NCI-H1048 (cell line): ENCODE data around the gene TNS3.
"Not testable (repeated sequence)": the region's sequence is repeated elsewhere in the genome, so short reads cannot be mapped to it uniquely, and the experiment has no call there.

Experiments
- DNase-seq: peaks from one replicate; lab custom pipeline; 2025; lab: John Stamatoyannopoulos, UW

Gene TNS3

DNA sequence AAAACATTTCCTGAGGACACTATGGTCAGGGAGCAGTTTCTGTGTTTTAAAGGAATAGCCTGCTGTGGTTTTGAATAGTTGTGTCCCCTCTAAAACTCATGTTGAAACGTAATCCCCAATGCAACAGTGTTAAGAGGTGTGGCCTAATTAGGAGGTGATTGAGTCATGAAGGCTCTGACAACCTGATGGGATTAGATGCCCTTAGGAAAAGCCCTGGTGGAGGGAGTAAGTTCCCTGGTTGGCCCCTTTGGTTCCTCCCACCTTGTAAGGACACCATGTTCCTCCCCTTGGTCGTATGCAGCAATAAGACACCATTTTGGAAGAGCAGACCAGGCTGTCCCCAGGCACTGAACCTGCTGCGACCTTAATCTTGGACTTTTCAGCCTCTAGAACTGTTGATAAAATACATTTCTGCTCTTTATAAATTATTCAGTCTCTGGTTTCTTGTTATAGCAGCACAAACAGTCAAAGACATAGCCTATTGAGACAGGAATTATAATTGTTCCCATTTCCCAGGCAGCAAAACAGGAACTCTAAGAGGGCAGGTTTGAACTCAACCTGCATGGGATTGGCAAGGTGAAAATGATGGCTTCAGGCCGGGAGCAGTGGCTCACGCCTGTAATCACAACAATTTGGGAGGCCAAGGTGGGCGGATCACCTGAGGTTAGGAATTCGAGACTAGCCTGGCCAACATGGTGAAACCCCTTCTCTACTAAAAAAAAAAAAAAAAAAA, 20.5 kb upstream of the TNS3 start:
- DNase-seq, result no peak

DNA sequence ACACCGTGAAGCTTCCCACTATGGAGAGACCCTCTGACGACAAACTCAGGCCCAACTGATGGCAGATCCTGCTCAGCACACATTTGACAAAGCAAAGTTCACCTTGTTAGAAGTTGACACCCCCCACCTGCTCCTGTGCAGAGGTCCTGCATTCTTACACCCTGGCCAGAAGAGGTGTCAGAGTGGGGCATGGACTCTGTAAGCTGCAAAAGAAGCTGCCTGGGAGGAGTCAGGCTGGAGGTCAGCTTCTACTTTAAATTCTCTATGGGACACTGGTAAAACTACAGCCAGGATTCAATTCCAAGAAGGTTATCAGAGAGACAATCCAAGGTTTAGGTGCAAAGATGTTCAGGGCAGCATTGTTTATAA, 20.0 kb upstream of the TNS3 start:
- DNase-seq, result no peak

DNA sequence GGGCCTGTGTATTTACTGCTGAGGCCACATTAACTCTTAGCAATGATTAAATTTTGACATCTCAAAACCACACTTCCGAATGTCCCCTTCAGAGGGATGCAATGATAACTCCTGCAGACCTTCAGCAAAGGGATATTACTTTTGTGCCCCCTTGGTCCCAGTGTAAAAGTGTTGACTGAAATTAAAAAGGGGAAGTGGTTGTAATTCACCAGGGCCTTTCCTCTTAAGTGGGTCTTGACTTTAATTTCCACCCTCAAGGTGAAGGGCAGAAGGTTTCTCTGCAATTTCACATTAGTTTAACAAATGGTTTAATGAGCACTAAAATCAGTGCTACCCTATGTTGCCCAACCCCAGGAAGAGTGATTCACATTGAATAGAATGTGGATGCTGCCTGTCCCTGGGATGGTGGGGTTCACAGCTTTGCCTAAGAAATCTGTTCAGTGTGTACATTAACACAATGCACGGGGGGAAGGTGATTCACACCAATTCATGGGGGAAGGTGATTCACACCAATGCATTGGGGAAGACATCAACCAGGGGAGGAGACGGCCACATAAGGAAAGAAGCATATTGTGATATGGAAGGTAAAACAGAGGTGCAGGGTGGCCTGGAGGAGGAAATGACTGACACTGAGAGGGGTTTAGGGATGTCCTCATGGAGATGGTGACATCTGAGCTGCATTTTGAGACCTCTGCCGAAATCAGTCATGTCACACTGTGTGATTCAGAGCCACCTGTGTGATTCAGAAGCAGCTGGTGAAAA, 19.4 kb upstream of the TNS3 start:
- no peak for DNase-seq

DNA sequence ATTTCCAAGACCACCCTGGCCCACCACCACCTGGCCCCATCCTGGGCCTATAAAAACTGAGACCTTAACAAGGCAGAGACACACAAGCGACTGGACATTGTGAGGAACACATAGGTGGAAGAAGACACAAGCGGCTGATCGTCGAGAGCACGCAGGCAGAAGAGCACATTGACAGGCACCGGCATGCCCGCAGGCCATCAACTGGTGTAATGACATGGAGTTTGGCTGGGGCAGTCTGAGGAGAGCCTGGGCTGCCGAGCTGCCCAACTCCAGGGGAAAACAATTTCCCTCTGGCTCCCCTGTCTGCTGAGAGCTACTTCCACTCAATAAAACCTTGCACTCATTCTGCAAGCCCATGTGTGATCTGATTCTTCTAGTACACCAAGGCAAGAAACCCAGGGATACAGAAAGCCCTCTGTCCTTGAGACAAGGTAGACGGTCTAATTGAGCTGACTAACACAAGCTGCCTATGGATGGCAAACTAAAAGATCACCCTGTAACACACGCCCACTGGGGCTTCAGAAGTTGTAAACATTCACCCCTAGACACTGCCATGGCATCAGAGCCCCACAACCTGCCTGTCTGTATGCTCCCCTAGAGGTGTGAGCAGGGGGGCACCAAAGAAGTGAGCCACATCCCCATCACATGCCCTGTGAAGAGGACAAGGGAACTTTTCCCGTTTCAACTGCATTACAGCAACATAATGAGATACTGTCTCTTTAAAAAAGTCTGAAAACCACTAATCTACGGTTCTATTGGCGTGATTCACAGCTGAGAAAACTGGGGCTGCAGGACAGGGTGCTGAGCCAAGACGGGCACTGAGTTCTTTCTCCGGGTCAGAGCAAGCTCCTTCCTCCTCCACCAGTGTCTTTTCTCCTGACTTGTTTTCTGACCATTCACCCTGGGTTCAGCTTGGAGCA, 18.5 kb upstream of the TNS3 start:
- no peak for DNase-seq

DNA sequence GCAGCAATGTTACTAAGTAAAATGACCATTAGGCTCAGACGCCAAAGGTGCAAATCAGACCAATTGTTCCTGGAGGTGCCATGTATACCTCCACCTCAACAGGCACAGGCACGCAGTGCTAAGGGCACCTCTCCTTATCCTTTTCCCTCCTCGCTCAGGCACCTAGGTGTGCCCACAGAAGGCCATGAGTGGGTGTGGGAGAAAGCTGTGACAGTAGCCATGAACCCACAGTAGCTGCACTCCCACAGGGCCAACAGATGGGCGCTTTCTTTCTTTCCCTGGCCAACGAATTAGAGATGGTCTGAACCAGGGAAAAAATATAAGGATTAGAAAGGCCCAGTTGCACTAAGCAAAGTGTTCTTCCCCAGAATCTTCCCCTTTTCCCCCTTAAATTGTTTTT, 15.5 kb upstream of the TNS3 start:
- no peak for DNase-seq

DNA sequence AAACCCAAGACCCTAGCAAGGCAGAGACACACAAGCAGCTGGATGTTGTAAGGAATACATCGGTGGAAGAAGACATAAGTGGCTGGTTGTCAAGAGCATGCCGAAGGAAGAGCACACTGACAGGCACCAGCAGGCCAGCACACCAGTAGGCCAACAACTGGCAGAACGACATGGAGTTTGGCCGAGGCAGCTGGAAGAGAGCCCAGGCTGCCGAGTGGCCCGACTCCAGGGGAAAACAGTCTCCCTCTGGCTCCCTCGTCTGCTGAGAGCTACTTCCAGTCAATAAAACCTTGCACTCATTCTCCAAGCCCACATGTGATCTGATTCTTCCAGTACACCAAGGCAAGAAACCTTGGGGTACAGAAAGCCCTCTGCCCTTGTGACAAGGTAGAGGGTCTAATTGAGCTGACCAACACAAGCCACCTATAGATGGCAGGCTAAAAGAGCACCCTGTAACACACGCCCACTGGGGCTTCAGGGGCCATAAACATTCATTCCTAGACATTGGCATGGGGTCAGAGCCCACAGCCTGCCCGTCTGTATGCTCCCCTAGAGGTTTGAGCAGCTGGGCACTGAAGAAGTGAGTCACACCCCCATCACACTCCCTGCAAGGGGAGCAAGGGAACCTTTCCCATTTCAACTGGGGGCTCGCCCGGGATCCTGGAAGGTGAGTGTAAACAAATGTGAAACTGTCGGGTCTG, 14.7 kb upstream of the TNS3 start:
- DNase-seq, result no peak

DNA sequence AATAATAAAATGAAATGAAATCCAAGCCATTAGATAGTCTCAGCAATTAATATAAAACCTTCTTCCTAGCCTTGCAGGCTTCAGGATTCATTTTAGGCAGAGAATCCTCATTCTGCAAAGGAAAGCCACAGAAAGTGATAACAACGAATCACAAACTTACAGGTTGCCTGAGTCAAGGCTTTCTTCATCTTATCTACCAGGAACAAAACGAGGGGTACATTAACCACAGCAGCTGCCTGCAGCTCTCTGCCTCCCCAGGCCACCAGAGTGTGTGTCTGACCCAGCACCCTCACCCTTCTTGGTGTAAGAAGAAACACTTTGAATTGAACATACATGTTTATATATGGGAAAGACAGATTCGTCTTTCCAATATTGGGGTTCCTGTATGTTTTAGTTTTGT, 12.5 kb upstream of the TNS3 start:
- DNase-seq, result no peak

DNA sequence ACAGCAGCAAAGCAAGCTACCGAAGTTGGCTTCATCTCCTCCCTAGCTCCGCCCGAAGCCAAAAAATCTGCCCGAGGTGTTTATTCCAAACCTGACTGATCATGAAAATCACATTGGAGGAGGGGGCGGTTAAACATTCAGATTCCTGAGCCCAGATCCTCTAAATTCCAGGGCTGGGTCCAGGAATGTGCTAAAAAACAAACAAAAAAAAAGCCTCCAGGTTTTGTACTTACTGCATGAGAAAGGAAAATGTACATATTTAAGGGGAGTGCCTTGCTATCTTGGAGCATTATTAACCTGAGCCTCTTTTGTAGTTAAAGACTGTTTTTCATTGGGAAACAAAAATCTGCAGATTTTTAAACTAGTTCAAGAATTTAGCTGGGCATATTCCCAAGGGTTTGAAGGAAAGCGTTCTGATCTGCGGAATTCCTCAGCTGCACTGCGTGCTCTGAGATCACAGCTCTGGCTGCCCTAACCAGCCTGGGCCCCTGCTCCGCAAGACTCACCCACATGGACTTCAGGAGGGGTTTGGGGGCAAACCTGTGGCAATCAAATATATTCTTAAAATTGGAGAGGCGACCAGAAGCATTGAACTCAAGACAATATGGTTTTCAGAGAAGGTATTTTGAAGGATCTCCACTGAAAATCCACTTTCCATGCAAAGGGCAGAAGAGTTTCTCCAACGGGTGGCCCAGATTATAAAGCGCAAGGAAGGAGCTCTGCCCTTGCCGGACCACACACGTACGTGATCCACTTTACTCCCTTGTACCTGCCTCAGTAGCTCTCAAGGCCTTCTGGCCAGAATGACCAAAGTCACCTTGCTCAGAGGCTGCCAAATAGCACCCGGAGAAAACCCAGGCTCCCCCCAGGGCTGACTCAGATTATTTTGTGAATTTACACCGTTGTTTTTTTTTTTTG, 10.0 kb upstream of the TNS3 start:
- DNase-seq, result no peak

DNA sequence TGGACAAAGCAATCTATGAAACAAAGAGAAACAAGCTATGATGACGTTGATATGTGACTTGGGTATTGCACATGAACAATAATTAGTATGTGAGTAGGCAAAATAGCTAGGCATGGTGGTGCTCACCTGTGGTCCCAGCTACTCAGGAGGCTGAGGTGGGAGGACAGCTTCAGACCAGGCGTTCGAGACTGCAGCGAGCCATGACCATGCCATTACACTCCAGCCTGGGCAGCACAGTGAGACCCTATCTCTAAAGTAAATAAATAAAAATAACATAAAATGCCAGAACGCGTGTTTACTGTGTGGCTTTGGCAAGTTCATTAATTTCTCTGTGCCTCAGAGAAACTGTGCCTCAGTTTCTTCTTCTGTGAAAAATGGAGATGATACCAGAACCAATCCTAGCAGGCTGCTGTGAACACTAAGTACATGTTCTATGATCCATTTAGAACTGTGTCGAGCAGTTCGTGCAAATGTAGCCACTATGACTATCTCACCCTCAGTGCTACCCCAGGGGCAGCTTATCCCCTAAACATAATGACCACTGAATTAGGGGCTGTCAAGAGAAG, 9.3 kb upstream of the TNS3 start:
- DNase-seq, result no peak

DNA sequence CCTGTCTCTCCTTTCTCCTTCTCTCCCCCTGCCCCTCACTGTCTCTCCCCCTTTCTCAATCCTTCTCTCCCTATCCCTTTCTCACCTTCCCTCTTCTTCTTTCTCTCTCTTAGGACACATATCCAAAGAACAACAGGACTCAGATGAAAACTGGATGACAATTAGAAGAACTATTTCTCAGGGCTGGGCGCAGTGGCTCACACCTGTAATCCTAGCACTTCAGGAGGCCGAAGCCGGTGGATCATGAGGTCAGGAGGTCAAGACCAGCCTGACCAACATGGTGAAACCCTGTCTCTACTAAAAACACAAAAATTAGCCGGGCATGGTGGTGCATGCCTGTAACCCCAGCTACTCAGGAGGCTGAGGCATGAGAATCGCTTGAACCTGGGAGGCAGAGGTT, 8.3 kb upstream of the TNS3 start:
- not testable (repeated sequence) for DNase-seq

DNA sequence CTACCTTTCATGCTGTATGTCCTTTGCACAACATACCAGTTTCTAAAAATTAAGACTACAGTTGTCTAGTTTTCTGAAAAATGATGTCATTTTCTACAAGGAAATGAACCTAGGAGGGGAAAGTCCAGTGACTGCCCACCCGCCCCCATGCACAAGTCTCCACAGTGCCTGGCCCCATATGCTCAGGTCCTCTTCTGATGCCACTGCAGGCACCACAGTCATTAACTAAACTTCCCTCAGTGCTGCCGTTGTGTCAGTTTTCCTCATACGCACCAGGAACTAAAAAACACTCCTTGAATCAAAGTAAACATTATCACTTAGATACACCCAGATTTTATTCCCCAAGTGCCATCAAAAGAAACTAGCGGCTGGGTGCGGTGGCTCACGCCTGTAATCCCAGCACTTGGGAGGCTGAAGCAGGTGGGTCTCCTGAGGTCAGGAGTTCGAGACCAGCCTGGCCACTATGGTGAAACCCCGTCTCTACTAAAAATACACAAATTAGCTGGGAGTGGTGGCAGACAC, 6.9 kb upstream of the TNS3 start:
- no peak for DNase-seq

DNA sequence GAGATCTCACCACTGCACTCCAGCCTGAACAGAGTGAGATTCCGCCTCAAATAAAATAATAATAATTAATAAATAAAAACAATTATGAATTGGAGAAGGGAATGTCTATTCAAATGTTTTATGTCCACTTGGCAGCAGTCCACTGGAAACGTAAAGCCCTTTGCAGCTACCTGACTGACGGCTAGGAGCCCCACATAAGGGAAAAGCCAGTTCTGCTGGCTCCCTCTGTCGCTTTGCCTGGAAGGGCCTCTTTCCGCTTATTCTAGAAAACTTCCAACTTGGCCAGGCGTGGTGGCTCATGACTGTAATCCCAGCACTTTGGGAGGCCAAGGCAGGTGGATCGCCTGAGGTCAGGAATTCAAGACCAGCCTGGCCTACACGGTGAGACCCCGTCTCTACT, 6.1 kb upstream of the TNS3 start:
- DNase-seq, result no peak

DNA sequence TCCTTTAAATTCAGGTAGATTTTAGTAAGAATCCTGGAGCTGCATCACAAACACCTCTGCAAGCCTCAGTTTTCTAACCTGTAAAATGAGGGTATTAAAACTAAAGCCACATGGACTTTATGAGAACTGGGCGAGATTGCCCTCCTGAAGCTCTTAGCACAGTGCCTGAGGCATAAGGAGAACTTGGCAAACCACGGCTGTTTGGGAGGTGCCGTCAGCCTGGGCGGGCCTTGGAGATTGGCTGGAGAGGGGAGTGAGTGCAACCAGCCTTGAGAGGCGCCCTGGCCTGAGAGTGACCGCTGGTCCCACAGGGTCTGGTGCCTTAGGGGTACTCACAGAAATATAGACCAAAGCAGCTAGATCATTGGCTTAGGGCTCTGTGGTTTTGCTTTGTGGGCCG, 5.4 kb upstream of the TNS3 start:
- DNase-seq, result no peak

DNA sequence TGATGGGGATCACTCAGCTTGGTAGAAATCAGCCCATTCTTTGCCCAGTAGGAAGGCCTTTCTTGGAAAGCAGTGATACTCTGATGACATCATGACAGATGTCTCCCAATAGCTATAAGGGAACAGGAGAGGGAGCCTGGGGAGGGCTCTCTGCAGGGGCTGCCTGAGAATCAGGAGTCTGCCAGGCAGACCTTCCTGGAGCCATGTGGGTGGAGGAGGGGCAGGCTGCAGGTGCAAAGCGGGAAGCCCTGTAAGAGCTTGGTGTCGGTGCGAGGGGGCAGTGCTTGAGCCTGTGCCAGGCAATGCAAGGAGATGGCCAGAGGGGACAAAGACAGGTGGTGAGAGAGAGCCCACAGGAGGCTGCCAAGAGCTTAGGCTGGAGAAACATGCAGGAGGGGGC, 5.0 kb upstream of the TNS3 start:
- no peak for DNase-seq

DNA sequence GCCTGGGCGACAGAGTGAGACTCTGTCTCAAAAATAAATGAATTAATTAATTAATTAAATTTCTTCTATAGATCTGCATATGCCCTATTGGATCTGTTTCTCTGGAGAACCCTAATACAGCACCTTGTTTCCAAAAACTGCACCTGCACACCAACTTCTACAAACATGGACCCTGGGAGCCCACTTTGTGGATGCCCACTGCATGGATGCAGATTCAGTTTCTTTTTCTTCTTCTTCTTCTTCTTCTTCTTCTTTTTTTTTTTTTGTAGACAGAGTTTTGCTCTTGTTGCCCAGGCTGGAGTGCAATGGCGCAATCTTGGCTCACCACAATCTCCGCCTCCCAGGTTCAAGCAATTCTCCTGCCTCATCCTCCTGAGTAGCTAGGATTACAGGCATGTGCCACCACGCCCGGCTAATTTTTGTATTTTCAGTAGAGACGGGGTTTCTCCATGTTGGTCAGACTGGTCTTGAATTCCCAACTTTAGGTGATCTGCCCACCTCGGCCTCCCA, 4.3 kb upstream of the TNS3 start:
- DNase-seq, result not testable (repeated sequence)

DNA sequence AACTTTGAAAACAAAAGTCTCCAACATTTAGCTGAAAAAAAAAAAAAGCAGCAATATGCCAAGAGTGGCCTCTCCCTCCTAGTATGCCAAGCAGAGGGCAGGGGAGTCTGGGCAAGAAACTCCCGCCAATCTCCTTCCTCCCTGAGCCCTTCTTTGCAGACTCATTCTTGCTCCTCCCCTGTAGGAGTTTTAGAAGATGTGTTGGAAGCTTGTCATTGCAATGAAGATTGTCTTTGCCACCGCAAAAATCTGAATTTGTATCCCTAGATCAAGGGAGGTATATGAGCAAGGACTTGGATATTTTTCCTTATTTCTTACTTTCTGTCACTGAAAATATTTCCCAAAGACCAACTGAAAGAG, 2.6 kb upstream of the TNS3 start:
- DNase-seq, result no peak

DNA sequence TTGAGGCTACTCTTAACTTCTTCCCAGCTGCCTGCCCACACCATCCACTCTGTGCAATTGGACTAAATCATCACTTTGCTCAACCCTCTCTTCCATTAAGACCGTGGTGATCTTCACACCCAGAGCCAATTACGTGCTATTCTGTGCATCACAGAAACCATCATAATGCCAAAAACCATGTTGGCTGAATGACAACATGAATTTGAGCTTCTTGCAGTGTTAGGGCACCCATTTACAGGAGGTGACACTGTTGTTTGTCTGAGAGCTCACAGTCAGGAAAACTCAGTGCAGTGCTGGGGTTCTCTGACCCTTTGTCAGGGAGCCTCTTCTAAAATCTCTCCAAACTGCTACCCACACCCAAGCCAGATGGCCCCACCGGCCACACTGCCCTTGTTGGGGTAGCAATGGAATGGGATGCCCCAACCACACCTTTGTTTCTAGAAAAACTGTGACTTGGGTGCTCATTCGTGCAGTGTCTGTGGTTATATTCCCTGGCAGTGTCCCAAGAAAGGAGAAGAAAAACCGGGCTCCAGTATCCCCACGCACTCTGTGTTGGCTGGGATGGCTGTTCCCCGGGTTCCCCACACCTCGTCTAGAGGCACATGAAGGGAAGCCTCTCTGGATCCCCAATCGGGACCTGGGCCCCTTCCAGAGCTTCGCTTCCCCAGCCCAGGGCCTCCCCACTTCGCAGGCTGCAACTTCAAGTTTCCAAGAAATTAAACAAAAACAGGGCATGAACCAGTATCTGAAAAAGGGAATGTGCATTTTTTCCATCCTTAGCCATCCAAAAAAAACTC, 2.0 kb upstream of the TNS3 start:
- no peak for DNase-seq

DNA sequence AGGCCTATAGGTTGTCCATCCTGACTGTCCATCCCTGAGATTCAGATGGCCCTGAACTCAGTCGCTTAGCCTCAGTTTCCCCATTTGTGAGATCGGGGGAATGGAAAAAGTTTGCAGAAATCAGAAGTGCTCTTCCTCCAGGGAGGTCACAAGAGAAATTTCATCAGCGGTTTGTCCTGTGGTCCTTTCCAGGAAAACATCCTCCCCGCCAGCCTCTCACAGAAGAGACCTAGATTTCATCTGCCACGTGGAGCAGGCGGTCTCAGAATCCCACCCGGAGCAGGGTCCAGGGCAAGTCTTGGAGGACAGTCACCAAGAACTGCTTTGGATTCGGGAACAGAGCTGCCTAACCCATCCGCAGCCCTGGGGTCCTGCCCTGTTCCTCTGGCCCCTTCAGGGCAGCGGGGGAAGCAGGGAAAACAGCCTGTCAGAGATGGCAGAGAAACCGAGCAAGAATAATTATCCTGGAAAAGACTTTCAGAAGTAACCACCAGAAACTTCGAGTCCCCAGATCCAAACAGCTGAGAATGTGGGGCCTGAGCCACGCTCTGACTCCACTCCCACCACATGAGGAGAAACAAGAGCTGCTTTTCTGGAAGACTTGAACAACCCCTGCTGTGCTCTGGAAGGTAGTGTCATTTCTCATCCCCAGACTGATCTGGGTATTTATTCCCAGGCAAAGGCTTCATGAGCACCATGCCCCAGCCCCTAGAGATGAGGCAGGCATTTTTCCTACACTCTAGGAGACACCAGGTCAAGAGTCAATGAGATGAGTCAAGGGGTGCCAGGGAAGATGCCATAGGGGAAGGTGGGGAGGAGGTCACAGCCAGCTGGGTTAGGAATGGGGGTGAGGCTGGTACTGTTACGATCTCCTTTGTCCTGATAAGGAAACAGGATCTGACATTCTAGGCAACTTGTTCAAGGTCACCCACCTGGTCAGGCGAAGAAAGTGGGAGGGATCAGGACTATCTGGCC, 1.1 kb upstream of the TNS3 start:
- DNase-seq, result no peak
